NCI-H2081 (cell line): Measurements from ENCODE around the gene PNPO.
A peak's percentile ranks its signal among the peaks of the same experiment; 100 is the strongest.
"Not testable (repeated sequence)": the region's sequence is repeated elsewhere in the genome, so short reads cannot be mapped to it uniquely, and the experiment has no call there.

Source experiments
- DNase-seq, 2 experiments: peaks; one replicate each; lab custom pipeline; 2025; lab: John Stamatoyannopoulos, UW

The PNPO gene

GRCh38 chr17:47918006-47918405, 23.4 kb upstream of the PNPO start:
- DNase-seq: no peak

- no peak for DNase-seq
These were observed 22.4 kb upstream of the PNPO start for GRCh38 chr17:47918991-47919390.

DNA sequence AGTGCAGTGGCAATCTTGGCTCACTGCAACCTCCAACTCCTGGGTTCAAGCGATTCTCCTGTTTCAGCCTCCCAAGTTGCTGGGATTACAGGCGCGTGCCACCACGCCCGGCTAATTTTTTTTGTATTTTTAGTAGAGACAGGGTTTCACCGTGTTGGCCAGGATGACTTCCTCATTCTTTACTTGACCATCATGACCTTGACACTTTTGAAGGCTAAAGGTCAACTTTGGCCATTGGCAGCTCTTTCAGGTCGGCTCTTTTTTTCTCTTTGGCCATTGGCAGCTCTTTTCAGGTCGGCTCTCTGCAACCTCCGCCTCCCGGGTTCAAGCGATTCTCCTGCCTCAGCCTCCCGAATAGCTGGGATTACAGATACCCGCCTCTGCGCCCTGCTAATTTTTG, 21.5 kb upstream of the PNPO start:
- not testable (repeated sequence) for DNase-seq

DNA sequence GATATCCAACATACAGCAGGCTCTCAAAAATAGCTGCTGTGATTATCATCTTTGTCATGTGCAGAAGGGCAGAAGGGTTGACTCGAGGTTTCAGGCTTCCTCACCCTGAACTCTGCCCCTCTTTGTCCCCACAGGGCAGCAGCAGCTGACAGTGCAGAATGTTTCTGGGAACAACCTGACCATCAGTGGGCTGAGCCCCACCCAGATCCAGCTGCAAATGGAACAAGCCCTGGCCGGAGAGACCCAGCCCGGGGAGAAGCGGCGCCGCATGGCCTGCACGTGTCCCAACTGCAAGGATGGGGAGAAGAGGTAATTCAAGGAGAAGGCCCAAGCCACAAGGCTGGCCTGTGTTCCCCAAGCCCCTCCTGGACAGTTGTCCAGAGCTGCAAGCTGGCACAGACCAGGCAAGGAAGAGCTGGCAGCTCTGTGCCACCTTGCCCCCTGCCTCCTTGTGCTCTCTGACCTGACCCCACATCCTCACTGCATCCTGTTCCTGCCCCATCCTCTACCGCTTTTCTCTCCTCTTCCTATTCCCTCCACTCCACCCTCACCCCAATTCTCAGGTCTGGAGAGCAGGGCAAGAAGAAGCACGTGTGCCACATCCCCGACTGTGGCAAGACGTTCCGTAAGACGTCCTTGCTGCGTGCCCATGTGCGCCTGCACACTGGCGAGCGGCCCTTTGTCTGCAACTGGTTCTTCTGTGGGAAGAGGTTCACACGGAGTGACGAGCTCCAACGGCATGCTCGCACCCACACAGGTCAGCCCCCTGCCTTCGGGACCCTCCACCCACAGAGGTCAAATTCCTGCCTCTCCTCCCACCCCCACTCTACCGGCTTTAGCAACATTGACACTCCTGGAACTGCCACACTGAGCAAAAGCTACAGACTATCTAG, 16.3 kb upstream of the PNPO start:
- DNase-seq: no peak

DNA sequence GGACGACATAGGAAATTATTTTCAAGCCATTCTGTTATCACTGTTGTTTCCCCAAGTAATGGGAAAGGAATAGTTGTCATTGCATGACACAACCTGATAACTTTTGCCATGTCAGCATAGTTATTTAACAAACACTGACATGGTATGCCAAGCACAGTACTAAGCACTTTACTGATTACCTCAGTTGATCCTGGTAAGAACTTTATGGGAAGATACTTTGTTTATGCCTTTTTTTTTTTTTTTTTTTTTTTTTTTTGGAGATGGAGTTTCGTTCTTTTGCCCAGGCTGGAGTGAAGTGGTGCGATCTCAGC, 15.7 kb upstream of the PNPO start:
- DNase-seq: no peak

GRCh38 chr17:47927821-47928400, 13.5 kb upstream of the PNPO start:
- no peak for DNase-seq

GRCh38 chr17:47928415-47928814, 13.0 kb upstream of the PNPO start:
- no peak for DNase-seq

GRCh38 chr17:47929218-47930000, 12.0 kb upstream of the PNPO start:
- no peak for DNase-seq

GRCh38 chr17:47931848-47932247, 9.5 kb upstream of the PNPO start:
- no peak for DNase-seq

GRCh38 chr17:47934856-47935255, 6.5 kb upstream of the PNPO start:
- no peak for DNase-seq

DNA sequence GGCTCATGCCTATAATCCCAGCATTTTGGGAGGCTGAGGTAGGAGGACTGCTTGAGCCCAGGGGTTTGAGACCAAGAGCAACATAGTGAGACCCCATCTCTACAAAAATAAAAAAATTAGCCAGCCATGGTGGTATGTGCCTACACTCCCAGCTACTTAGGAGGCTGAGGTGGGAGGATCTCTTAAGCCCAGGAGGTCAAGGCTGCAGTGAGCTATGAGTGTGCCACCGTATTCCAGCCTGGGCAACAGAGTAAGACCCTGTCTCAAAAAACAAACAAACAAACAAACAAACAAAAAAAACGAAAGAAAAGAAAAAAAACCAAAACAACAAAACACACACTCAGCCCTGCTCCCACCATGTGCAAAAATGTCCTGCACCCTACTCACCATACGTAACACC, 5.9 kb upstream of the PNPO start:
- DNase-seq: not testable (repeated sequence)

GRCh38 chr17:47935961-47936360, 5.4 kb upstream of the PNPO start:
- DNase-seq: no peak

DNA sequence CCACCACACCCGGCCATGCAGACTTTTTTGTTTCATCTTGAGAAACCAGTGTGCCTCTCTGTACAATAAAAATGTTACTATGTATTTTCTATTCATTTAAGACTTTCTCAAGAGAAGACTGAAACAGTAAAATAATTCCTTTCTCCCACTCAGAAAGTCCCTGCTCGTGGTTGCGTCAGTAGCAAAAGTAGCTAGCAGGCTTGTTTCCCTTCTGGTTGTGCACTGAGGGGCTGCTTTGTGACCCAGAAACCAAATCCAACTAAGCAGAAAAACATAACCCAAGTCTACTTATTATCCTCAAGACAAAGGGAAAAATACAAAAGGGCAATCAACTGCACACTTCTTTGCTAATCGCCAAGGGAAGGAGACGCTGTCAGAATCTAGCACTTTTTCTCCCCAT, 3.4 kb upstream of the PNPO start:
- DNase-seq: no peak

DNA sequence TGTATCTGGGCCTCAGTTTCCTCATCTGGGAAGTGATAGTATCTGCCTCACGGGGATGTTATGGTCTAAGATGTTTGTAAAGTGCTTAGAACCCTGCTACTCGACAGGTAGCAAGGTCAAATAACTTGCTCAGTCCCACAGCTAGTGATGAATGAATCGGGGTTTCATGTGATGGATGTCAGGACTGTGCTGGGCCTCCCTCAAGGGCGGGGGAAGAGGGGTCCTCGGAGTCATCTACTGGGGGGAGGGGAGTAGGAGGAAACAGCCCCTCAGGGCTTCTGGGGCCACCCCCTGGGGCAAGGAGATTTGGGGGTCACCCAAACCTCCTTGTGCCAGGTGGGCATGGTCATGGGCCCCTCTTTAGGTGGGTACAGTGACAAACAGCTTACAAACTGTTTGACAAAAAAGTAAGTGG, 732 bp downstream of the PNPO start:
- DNase-seq: no peak

DNA sequence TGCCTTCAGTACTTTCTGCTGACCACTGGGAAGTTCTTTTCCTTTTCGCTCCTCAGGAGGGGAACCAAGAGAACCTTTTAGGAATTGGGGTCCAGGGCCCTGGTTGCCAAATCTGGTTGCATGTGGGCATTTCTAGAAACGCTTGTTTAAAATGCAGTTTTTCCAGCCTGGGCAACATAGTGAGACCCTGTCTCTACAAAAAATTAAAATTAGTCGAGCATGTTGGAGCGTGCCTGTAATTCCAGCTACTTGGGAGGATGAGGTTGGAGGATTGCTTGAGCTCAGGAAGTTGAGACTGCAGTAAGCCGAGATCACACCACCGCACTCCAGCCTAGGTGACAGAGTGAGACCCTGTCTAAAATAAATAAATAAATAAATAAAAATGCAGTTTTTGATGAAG, 1.2 kb downstream of the PNPO start:
- no peak for DNase-seq

- no peak for DNase-seq
These were observed 3.7 kb downstream of the PNPO start for GRCh38 chr17:47945080-47945479.

GRCh38 chr17:47945529-47946508, 4.4 kb downstream of the PNPO start:
- no peak for DNase-seq

DNA sequence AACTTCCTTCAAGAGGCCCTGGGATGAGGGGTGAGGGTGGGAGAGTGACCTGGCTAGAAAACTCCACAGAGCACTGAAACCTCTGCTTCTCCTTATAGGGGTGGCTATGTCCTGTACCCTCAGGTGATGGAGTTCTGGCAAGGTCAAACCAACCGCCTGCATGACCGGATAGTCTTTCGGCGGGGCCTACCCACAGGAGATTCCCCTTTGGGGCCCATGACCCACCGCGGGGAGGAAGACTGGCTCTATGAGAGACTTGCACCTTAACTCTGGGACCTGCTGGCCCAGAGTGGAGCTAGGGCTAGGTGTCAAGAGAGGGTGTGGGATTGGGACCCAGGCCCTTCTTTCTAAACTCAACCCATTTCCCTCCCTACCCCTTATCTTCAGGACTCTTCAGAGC, 5.1 kb downstream of the PNPO start:
- no peak for DNase-seq

- peak; percentile 86 to 93 for DNase-seq
These were observed 5.6 kb downstream of the PNPO start for GRCh38 chr17:47946929-47947397.

- no peak for DNase-seq
These were observed 7.4 kb downstream of the PNPO start for GRCh38 chr17:47948706-47949196.

DNA sequence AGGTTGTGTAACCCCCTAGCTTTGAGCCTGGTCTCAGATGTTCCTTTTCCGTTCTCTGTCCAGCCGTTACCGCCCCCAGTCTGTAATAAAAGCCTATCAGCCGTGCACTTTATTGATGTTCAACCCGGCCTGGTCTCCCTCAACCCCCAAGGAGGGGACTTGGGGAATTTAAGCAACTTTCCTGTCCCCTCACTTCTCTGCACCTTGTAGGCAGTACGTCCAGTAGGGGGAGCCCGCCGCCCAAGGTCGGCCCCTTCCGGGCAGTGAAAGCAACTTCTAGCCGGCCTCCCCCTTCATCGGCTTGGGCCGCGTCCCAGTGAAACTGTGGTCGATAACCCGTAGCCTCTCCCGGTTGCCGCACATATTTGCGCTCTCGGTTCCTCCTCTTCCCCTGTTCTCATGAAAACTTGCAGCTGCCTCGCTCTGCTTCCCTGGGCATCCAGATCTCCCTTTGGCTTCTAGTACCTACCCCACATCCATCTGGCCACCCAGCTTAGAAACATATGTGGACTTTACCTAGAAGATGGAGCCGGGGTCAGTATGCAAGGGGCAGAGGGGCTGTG, 7.9 kb downstream of the PNPO start:
- peak; percentile 86 to 90 for DNase-seq
